H1 (cell line): Measurements from ENCODE around the gene CYBA. TPM values are rescaled to one million over a fixed set of nuclear protein-coding genes. Genes with fewer than 3 reads are reported as not detected.

Experiments used
- CTCF ChIP-seq, 3 experiments: IDR thresholded peaks; 1 replicate in 2 of 3; 2 replicates in 1 of 3; pipeline versions ENCODE4 v1.5.1 to v1.6.1; 2011; ENCODE audit warnings: low read length in 3 of 3, mild to moderate bottlenecking in 3 of 3, inconsistent platforms in 2 of 3, low read depth in 1 of 3, moderate library complexity in 1 of 3; ENCODE audit not compliant: insufficient read depth in 1 of 3; ENCODE audit errors: control extremely low read depth in 1 of 3
- EP300 ChIP-seq, 2 experiments: IDR thresholded peaks; 1 replicate in 1 of 2; 2 replicates in 1 of 2; pipeline ENCODE4 v1.6.1; 2011 to 2012; ENCODE audit warnings: low read depth in 2 of 2, low read length in 2 of 2, mild to moderate bottlenecking in 2 of 2, borderline replicate concordance in 1 of 2, inconsistent platforms in 1 of 2, moderate library complexity in 1 of 2
- GABPA ChIP-seq: IDR thresholded peaks from 2 replicates; pipeline ENCODE4 v1.6.1; 2011; ENCODE audit warnings: mild to moderate bottlenecking, low read length, moderate library complexity, borderline replicate concordance; ENCODE audit not compliant: insufficient read depth
- POLR2AphosphoS5 ChIP-seq: IDR thresholded peaks from 2 replicates; pipeline ENCODE4 v1.6.1; 2011; ENCODE audit warnings: low read depth, low read length
- POU5F1 ChIP-seq: IDR thresholded peaks from 2 replicates; pipeline ENCODE4 v1.6.1; 2011; ENCODE audit warnings: low read depth, mild to moderate bottlenecking, low read length, moderate library complexity
- RAD21 ChIP-seq, 2 experiments: IDR thresholded peaks in 1 of 2; conservative IDR thresholded peaks in 1 of 2; 2 replicates each; pipeline ENCODE4 v1.6.1; 2011; ENCODE audit warnings: low read depth in 2 of 2, low read length in 2 of 2, improper control_type of control experiment in 1 of 2, inconsistent platforms in 1 of 2, mild to moderate bottlenecking in 1 of 2, moderate library complexity in 1 of 2
- RNF2 ChIP-seq: fragments of 200-900, 300-1000 bp; sonication (generic); IDR thresholded peaks from 2 replicates; pipeline ENCODE4 v1.7.1; 2016; ENCODE audit warnings: borderline replicate concordance, low read depth, mild to moderate bottlenecking, antibody characterized with exemption, low read length; ENCODE audit not compliant: poor library complexity, severe bottlenecking; ENCODE audit errors: missing control alignments
- TCF12 ChIP-seq: IDR thresholded peaks from 2 replicates; pipeline ENCODE4 v1.6.1; 2011; ENCODE audit warnings: low read depth, mild to moderate bottlenecking, low read length
- polyA plus RNA-seq, 7 experiments: library from polyadenylated mRNA; depleted of rRNA in 3 of 7; stranded (reverse) in 5 of 7; unstranded in 2 of 7; fragments of >200 nt in 5 of 7; fragments of 200-250 nt in 2 of 7; gene quantifications; 1 replicate in 5 of 7; 2 replicates in 1 of 7; 4 replicates in 1 of 7; pipeline versions ENCODE4 v1.2.1 to v1.2.3, GENCODE V29; 2011 to 2013; ENCODE audit warnings: missing spikeins in 2 of 7, mixed read lengths in 2 of 7
- total RNA-seq: library from RNA; stranded (reverse); fragmentation: NEBNext Ultra II Directional; extraction: Animal tissue kit (Norgen Biotek cat#: 25700); gene quantifications from 2 replicates; pipeline ENCODE4 v1.2.1, GENCODE V29; 2021

Gene CYBA
- total and polyA plus RNA-seq, 2 of the 8 experiments (the other 6 are each of a cell fraction or from before 2014, with no cell fraction given) = 136 to 254 TPM

GRCh38 chr16:88685156-88686061 is 34.6 kb upstream of the CYBA start (continued):
- TF ChIP-seq CTCF (IDR thresholded peaks at IDR 0.05; ENCODE audit: control extremely low read depth in 1 of 3, insufficient read depth in 1 of 3, low read depth in 1 of 3, low read length in 3 of 3) = peak; percentile 35 to 51 (median 50)
- TF ChIP-seq RAD21 (IDR thresholded peaks at IDR 0.05 in 1 of 2, conservative IDR thresholded peaks at IDR 0.05 in 1 of 2; ENCODE audit: low read depth in 2 of 2, low read length in 2 of 2) = peak in 1 of 2 experiments; percentile 1; a peak in 2 of 4 replicates
- TF ChIP-seq TCF12 = no peak
- TF ChIP-seq POLR2AphosphoS5 = no peak
- no peak for TF ChIP-seq EP300 (IDR thresholded peaks at IDR 0.05; ENCODE audit: borderline replicate concordance in 1 of 2, low read depth in 2 of 2, low read length in 2 of 2)
- TF ChIP-seq POU5F1 = no peak
- TF ChIP-seq GABPA = peak; percentile 44; the same call in 1 of the 2 replicates
- TF ChIP-seq RNF2 = no peak
